Glomerular endothelial cell (primary cell): ENCODE measurements around the gene MORF4L1. TPM values are rescaled to one million over a fixed set of nuclear protein-coding genes. Genes with fewer than 3 reads are reported as not detected.

Source experiments
- DNase-seq: peaks from one replicate; pipeline ENCODE4 v3.0.0-alpha.2; 2011; ENCODE audit warnings: low read depth, low spot score; ENCODE audit errors: extremely low read depth
- total RNA-seq: library from RNA; depleted of rRNA; stranded (reverse); fragments of >200 nt; gene quantifications from 2 replicates; pipeline ENCODE4 v1.2.3, GENCODE V29; 2015

The MORF4L1 gene
- total RNA-seq, 1 donor from 2014 or later, result 302 TPM

DNA sequence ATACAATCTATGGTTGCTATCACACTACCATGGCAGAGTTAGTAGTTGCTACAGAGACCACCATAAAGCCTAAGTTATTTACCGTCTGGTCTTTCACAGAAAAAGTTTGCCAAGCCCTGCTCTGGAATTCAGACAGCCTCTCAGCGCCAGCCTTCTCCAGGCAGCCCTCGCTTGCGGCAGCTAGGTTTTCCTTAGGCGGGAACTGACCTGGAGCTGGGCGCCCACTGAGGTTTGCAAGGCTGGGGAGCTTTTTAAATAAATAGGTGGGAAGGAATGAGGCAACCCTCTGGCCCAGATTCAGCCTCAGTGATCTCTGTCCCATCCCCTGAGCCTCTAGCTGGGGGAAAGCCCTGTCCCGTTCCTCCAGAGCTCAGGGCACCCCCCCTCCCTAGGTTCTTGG, 71.0 kb downstream of the MORF4L1 start:
- no peak for DNase-seq

GRCh38 chr15:78944202-78944625, 71.5 kb downstream of the MORF4L1 start:
- no peak for DNase-seq

GRCh38 chr15:78944669-78945407, 72.1 kb downstream of the MORF4L1 start, which contains the start of gene CTSH:
Gene CTSH, minus strand, starts transcription at chr15:78945046. Its CDS starts 65 bp downstream, at chr15:78944981.
- no peak for DNase-seq

GRCh38 chr15:78946493-78946892, 73.8 kb downstream of the MORF4L1 start:
- no peak for DNase-seq

- DNase-seq, result no peak
Observed at GRCh38 chr15:78947506-78947905, 74.8 kb downstream of the MORF4L1 start.

Other genes with a start within 250 kb of the MORF4L1 start
- gene CHRNB4, start 231.7 kb upstream of the MORF4L1 start, total RNA-seq, result not detected in 2 replicates
- 83.0 and 105 TPM in 2 replicates for gene ADAMTS7, start 61.4 kb upstream of the MORF4L1 start, total RNA-seq
- gene CTSH, start 72.2 kb downstream of the MORF4L1 start, total RNA-seq, result 7.6 and 36.7 TPM in 2 replicates
- under 0.01 and 0.82 TPM in 2 replicates for gene RASGRF1, start 217.9 kb downstream of the MORF4L1 start, total RNA-seq